Astrocyte (in vitro differentiated cells and primary cell): ENCODE results near the gene PBRM1.

Experiments
- EZH2 ChIP-seq: IDR thresholded peaks from 2 replicates; pipeline ENCODE4 v1.6.1; 2012; ENCODE audit warnings: mild to moderate bottlenecking, low read length, inconsistent platforms; ENCODE audit not compliant: insufficient read depth
- TF ChIP-seq, protein P1 (sequence below): IDR thresholded peaks from 2 replicates; pipeline ENCODE4 v1.5.1; 2011; ENCODE audit warnings: low read depth, mild to moderate bottlenecking, inconsistent platforms, low read length, moderate library complexity; ENCODE audit not compliant: insufficient read depth

DNA sequence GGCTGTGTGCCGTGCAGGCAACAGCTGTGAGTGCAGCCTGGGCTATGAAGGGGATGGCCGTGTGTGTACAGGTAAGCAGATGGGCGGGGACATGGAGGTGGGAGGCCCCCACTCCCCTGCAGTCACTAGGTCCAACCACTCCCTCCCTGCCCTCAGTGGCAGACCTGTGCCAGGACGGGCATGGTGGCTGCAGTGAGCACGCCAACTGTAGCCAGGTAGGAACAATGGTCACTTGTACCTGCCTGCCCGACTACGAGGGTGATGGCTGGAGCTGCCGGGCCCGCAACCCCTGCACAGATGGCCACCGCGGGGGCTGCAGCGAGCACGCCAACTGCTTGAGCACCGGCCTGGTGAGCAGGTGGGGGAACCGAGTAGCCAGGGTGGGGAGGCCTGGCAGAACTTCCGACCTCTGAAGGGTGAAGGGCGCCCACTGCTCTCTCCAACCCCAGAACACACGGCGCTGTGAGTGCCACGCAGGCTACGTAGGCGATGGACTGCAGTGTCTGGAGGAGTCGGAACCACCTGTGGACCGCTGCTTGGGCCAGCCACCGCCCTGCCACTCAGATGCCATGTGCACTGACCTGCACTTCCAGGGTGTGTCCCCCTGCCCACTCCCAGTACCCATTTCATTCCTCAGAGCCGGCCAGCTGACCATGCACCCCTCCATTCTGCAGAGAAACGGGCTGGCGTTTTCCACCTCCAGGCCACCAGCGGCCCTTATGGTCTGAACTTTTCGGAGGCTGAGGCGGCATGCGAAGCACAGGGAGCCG lies 163.6 kb downstream of the PBRM1 start:
- TF ChIP-seq, protein P1, sequence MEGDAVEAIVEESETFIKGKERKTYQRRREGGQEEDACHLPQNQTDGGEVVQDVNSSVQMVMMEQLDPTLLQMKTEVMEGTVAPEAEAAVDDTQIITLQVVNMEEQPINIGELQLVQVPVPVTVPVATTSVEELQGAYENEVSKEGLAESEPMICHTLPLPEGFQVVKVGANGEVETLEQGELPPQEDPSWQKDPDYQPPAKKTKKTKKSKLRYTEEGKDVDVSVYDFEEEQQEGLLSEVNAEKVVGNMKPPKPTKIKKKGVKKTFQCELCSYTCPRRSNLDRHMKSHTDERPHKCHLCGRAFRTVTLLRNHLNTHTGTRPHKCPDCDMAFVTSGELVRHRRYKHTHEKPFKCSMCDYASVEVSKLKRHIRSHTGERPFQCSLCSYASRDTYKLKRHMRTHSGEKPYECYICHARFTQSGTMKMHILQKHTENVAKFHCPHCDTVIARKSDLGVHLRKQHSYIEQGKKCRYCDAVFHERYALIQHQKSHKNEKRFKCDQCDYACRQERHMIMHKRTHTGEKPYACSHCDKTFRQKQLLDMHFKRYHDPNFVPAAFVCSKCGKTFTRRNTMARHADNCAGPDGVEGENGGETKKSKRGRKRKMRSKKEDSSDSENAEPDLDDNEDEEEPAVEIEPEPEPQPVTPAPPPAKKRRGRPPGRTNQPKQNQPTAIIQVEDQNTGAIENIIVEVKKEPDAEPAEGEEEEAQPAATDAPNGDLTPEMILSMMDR: no peak
- TF ChIP-seq EZH2: no peak
